ENCODE results near the gene PTPRU. TPM values are rescaled to one million over a fixed set of nuclear protein-coding genes. Genes with fewer than 3 reads are reported as not detected.

PTPRU gene
- total RNA-seq, 1 experiment from 2014 or later = 31.4 TPM

GRCh38 chr1:29245261-29245660 is 8.9 kb downstream of the PTPRU start:
- H3K27me3 ChIP-seq (ENCODE audit: insufficient read depth, low read depth) = no peaks in the 10 kb centered on the region
- no peak overlapping the region for H3K4me2 ChIP-seq
- H3K79me2 ChIP-seq (ENCODE audit: low read depth) = peaks cover 45% of the 10 kb centered on the region
- peaks cover 7% of the 10 kb centered on the region; the same call in 1 of the 2 replicates for H3F3A ChIP-seq (ENCODE audit: insufficient read depth, low read depth)
- intact Hi-C loops (cut with micrococcal nuclease; ENCODE audit: unreplicated experiment) = no loop called here
- H3K36me3 ChIP-seq (ENCODE audit: low read depth) = no peaks in the 10 kb centered on the region
- H3K27ac ChIP-seq = no peak overlapping the region
- DNase-seq = no peak
- BruUV-seq (replicated peaks) = no TSS peak
- H3K9me2 ChIP-seq (ENCODE audit: insufficient read depth) = no peaks in the 10 kb centered on the region
- no peak overlapping the region for H2AFZ ChIP-seq
- ChIA-PET POLR2A (ENCODE audit: unreplicated experiment) (no interaction called here), CTCF (interaction anchor here (0.6 kb wide), 1 partner anchor 95 kb away, joined by 11 read pairs; no protein-coding TSS in a partner anchor)
- H4K20me1 ChIP-seq (ENCODE audit: insufficient read depth) = no peaks in the 10 kb centered on the region
- no peak overlapping the region for H3K4me3 ChIP-seq
- no peak for TF ChIP-seq CTCF (conservative IDR thresholded peaks at IDR 0.05)
- no peak for TF ChIP-seq EZH2 (IDR thresholded peaks at IDR 0.05; ENCODE audit: low read depth)
- peaks cover 29% of the 10 kb centered on the region for H3K4me1 ChIP-seq (replicated peaks; ENCODE audit: insufficient read depth)
- H3K9me3 ChIP-seq (ENCODE audit: insufficient read depth, low read depth) = no peaks in the 10 kb centered on the region

GRCh38 chr1:29245876-29246275 is 9.6 kb downstream of the PTPRU start:
- CTCF ChIA-PET = interaction anchor here (0.6 kb wide), 1 partner anchor 95 kb away, joined by 11 read pairs; no protein-coding TSS in a partner anchor
- Histone ChIP-seq H3K79me2 (ENCODE audit: low read depth) (peaks cover 47% of the 10 kb centered on the region), H3K27me3 (ENCODE audit: insufficient read depth, low read depth) (no peaks in the 10 kb centered on the region), H3K4me1 (replicated peaks; ENCODE audit: insufficient read depth) (peaks cover 32% of the 10 kb centered on the region), H2AFZ (no peak overlapping the region), H3K4me3 (no peak overlapping the region), H3K9me3 (ENCODE audit: insufficient read depth, low read depth) (no peaks in the 10 kb centered on the region), H4K20me1 (ENCODE audit: insufficient read depth) (no peaks in the 10 kb centered on the region), H3K36me3 (ENCODE audit: low read depth) (no peaks in the 10 kb centered on the region), H3K4me2 (no peak overlapping the region), H3K27ac (no peak overlapping the region), H3K9me2 (ENCODE audit: insufficient read depth) (no peaks in the 10 kb centered on the region), H3F3A (ENCODE audit: insufficient read depth, low read depth) (peaks cover 7% of the 10 kb centered on the region; the same call in 1 of the 2 replicates)
- no TSS peak for BruUV-seq (replicated peaks)
- POLR2A ChIA-PET (ENCODE audit: unreplicated experiment) = no interaction called here
- intact Hi-C loops (cut with micrococcal nuclease; ENCODE audit: unreplicated experiment) = no loop called here
- DNase-seq = peak in 1 of 2 experiments; percentile 35
- TF ChIP-seq CTCF (conservative IDR thresholded peaks at IDR 0.05) = peak; percentile 43; the same call in 1 of the 2 replicates
- no peak for TF ChIP-seq EZH2 (IDR thresholded peaks at IDR 0.05; ENCODE audit: low read depth)

GRCh38 chr1:29247044-29247443 is 10.7 kb downstream of the PTPRU start:
- CTCF ChIA-PET = no interaction called here
- Histone ChIP-seq H3K9me2 (ENCODE audit: insufficient read depth) (no peaks in the 10 kb centered on the region), H3K27ac (no peak overlapping the region), H3K36me3 (ENCODE audit: low read depth) (no peaks in the 10 kb centered on the region), H3F3A (ENCODE audit: insufficient read depth, low read depth) (peaks cover 7% of the 10 kb centered on the region; the same call in 1 of the 2 replicates), H3K4me3 (no peak overlapping the region), H3K4me2 (no peak overlapping the region), H3K27me3 (ENCODE audit: insufficient read depth, low read depth) (no peaks in the 10 kb centered on the region), H2AFZ (no peak overlapping the region), H3K9me3 (ENCODE audit: insufficient read depth, low read depth) (no peaks in the 10 kb centered on the region), H3K4me1 (replicated peaks; ENCODE audit: insufficient read depth) (peaks cover 32% of the 10 kb centered on the region), H4K20me1 (ENCODE audit: insufficient read depth) (no peaks in the 10 kb centered on the region), H3K79me2 (ENCODE audit: low read depth) (peaks cover 47% of the 10 kb centered on the region)
- POLR2A ChIA-PET (ENCODE audit: unreplicated experiment) = no interaction called here
- intact Hi-C loops (cut with micrococcal nuclease; ENCODE audit: unreplicated experiment) = no loop called here
- no peak for DNase-seq
- TF ChIP-seq EZH2 (IDR thresholded peaks at IDR 0.05; ENCODE audit: low read depth) = no peak
- no peak for TF ChIP-seq CTCF (conservative IDR thresholded peaks at IDR 0.05)
- BruUV-seq (replicated peaks) = no TSS peak

Measured in PC-9 (cell line).